HG02610 (cell line): ENCODE data around the gene CHTOP.
A peak's percentile ranks its signal among the peaks of the same experiment; 100 is the strongest.
"Not testable (repeated sequence)": the region's sequence is repeated elsewhere in the genome, so short reads cannot be mapped to it uniquely, and the experiment has no call there.

Experiments used
- ATAC-seq: cut with Tn5 transposase; IDR thresholded peaks from one replicate; pipeline ENCODE4 v1.9.1; 2021; ENCODE audit warnings: mild to moderate bottlenecking, moderate library complexity; ENCODE audit not compliant: unreplicated experiment

CHTOP gene

GRCh38 chr1:153631047-153632022 is 2.5 kb upstream of the CHTOP start:
- no peak for ATAC-seq

- peak; percentile 5 for ATAC-seq
Observed at GRCh38 chr1:153633161-153633753, 609 bp upstream of the CHTOP start.

- ATAC-seq = no peak
Observed at GRCh38 chr1:153635872-153636271, 2.0 kb downstream of the CHTOP start.

- no peak for ATAC-seq
Observed at GRCh38 chr1:153636312-153636711, 2.4 kb downstream of the CHTOP start.

- ATAC-seq = no peak
Observed at GRCh38 chr1:153638261-153638660, 4.4 kb downstream of the CHTOP start.

GRCh38 chr1:153639280-153639679 is 5.4 kb downstream of the CHTOP start:
- ATAC-seq = no peak

GRCh38 chr1:153640213-153640612 is 6.3 kb downstream of the CHTOP start:
- ATAC-seq = not testable (repeated sequence)

GRCh38 chr1:153640861-153641260 is 7.0 kb downstream of the CHTOP start:
- ATAC-seq = no peak

- no peak for ATAC-seq
Observed at GRCh38 chr1:153642161-153642560, 8.3 kb downstream of the CHTOP start.

GRCh38 chr1:153643100-153643499 is 9.2 kb downstream of the CHTOP start:
- ATAC-seq = no peak

GRCh38 chr1:153643816-153644215 is 9.9 kb downstream of the CHTOP start:
- no peak for ATAC-seq

GRCh38 chr1:153646672-153647345 is 12.9 kb downstream of the CHTOP start:
- ATAC-seq = no peak

GRCh38 chr1:153647346-153647714 is 13.5 kb downstream of the CHTOP start:
- no peak for ATAC-seq

GRCh38 chr1:153648000-153648643 is 14.3 kb downstream of the CHTOP start:
- no peak for ATAC-seq

- ATAC-seq = no peak
Observed at GRCh38 chr1:153649137-153649862, 15.4 kb downstream of the CHTOP start.

- no peak for ATAC-seq
Observed at GRCh38 chr1:153649863-153650235, 16.0 kb downstream of the CHTOP start.

GRCh38 chr1:153651771-153652170 is 17.9 kb downstream of the CHTOP start:
- ATAC-seq = no peak

- no peak for ATAC-seq
Observed at GRCh38 chr1:153652805-153653500, 19.1 kb downstream of the CHTOP start.

- no peak for ATAC-seq
Observed at GRCh38 chr1:153655333-153655732, 21.5 kb downstream of the CHTOP start.
